Measurements from ENCODE around the gene ZNF385B.

Gene ZNF385B

DNA sequence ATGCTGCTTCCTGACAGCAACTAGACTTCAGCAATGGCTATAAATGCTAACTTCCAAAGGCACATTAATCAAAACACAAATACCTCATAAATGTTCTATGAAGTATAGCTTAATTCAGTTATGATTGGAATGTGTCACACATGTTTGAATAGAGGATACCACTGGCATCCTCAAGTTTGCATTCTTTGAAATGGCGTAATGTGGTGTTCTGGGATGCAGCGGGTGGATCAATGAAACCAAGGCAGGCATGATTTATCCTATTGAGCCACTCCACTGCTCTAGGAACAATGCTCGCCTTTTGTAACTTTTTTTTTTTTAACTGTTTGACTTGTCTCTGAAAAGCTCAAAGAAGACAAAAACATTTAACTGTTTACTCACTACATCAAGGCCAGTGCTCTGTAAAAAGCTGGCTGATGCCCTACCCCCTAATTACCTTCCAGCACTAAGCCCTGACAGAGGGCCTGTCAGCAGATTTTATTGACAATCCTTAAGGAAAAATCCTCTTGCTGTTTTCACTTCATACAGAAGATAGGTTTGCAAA is 318.0 kb downstream of the ZNF385B start:
- no peak for DNase-seq

DNA sequence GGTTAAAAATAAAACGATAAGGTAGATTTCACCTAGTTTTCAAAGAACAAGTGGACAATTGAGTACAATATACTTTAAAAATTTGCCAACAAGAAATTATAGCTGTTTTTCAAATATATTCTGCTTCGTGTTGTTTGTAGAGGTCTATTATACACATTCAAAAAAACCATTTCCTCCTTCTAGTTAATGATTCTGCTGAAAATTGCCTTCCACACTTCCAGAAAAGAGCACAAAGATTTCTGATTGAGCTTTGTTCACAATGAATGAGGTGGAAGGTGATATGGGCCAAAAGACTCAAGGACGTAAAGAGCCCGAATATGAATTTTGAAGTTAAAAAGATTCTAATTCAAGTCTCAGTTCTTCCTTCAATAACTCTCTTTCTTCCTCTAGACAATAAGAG is 319.8 kb downstream of the ZNF385B start:
- DNase-seq, result no peak

DNA sequence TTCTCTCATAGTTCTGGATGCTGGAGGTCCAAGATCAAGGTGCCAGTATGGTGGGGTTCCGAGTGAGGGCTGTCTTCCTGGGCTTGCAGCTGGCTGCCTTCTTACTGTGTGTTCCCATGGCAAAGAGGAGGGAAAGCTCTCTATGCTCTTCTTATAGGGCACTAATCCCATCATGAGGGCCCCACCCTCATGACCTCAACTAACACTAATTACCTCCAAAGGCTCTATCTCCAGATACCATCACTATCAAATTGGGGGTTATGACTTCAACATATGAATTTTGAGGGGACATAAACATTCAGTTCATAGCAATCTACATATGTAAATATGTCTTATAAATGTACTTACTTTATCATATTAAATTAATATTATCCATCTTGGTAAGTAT is 322.3 kb downstream of the ZNF385B start:
- DNase-seq, result no peak

- no peak for DNase-seq
Observed at GRCh38 chr2:179538406-179539123, 322.8 kb downstream of the ZNF385B start.

DNA sequence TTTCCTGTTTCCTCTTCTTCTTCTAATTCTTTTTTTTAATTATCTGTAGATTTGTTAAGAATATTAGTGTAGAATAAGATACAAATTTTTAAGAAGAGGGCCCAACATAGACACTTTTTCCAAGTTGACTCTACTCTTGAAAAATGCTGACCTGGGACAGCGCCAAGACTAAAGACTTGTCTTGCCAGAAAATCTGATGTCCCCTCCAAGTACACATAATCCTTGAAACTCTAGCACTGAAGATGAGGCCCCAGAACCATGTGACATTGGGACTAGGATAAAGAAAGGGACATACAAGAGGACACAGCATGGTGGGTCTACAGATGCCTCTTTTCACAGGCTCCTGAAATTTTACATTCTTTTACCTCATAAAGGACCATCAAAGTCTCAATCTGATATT is 325.2 kb downstream of the ZNF385B start:
- DNase-seq, result no peak

GRCh38 chr2:179533875-179534274 is 327.5 kb downstream of the ZNF385B start:
- DNase-seq, result no peak

DNA sequence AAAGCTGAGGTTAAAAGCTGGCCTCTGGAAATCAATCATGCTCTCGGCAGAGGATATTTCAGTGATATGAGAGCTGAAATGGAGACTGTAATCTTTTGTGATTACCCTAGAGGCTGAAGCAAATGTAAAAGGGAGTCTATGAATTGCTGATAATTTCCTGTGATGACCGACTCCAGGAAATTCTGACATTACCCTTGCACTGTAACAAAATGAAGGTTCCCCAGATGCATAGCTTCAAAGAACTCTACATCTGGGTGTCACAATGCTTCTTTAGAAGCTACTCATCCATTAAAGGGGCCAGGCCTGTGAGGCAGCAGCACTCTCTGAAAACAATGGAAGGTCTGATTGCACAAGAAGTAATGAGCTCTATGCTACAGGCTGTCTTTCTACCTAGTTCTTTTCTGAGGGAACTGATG is 328.5 kb downstream of the ZNF385B start:
- DNase-seq, result no peak

- no peak for DNase-seq
Observed at GRCh38 chr2:179528576-179529069, 332.8 kb downstream of the ZNF385B start.

DNA sequence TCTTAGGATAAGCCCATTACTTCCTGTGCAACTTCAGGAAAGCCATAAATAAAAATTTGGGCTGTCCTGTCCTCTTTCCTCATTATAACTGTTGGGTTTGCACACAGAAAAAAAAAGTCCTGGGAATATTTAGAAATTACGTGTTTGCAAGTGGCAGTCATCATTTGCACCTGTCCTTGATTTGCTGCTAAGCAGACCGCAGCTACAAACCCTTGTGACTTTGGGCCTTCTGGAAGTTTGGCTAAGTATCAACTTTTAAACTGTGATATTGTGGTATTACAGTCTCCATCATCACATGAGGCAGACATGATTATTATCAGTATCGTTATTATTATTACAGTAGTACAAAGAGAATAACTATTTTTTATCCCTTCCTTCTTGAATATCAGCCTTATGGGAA is 336.1 kb downstream of the ZNF385B start:
- DNase-seq, result no peak

GRCh38 chr2:179524809-179525339 is 336.5 kb downstream of the ZNF385B start:
- DNase-seq, result no peak

DNA sequence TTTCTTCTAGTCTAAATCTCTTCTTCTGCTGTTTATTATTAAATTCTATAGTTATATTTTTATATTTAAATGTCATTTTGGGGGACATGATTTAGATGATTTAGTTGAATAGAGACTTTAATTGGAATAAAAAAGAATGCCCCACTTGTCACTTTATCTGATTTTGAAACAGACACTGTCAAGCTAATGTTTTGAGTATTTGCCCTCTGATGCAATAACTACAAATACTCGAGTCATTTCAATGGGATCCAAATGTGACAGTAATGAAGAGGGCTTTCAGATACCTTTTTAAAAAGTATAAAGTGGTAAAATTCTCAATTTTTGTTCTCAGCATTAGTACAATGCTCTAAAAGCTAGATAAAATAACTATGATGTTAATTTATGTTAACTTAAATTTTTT is 339.5 kb downstream of the ZNF385B start:
- no peak for DNase-seq

DNA sequence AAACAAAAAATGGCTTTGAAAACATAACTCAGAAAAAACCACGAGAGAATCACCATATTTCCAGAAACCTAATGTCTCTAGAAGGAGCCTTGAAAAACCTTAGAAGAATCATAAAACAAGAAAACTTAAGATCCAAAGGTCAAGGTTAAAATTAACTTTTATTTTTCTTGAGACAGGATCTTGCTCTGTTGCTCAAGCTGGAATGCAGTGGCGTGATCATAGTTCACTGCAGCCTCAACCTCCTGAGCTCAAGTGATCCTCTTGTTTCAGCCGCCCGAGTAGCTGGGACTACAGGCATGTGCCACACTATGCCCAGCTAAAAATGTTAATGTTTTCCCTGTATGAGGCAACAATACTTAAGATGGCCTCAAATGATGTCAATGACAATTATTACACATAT is 342.6 kb downstream of the ZNF385B start:
- no peak for DNase-seq

- no peak for DNase-seq
Observed at GRCh38 chr2:179513181-179513580, 348.2 kb downstream of the ZNF385B start.

- DNase-seq, result no peak
Observed at GRCh38 chr2:179512281-179513035, 349.0 kb downstream of the ZNF385B start.

GRCh38 chr2:179511105-179511789 is 350.2 kb downstream of the ZNF385B start:
- DNase-seq, result no peak

- no peak for DNase-seq
Observed at GRCh38 chr2:179495315-179495714, 366.1 kb downstream of the ZNF385B start.

DNA sequence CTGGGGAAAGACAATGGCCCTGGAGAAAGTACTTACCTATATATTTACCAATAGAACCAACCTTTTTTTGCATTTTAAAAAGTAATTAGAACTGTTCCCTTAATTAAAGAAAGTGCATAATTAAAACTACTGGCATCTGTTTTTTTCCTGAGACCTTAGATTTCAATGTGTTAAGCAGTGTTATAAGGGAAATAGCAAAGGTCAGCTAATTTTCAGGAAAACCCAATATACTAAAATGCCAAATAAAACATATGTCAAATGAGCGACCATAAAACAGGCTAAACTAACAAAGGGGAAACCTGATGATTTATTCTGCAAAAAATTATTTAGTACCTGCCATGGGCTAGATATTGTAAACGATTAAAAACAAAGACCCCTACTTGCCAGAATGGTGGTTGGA is 372.8 kb downstream of the ZNF385B start:
- no peak for DNase-seq

DNA sequence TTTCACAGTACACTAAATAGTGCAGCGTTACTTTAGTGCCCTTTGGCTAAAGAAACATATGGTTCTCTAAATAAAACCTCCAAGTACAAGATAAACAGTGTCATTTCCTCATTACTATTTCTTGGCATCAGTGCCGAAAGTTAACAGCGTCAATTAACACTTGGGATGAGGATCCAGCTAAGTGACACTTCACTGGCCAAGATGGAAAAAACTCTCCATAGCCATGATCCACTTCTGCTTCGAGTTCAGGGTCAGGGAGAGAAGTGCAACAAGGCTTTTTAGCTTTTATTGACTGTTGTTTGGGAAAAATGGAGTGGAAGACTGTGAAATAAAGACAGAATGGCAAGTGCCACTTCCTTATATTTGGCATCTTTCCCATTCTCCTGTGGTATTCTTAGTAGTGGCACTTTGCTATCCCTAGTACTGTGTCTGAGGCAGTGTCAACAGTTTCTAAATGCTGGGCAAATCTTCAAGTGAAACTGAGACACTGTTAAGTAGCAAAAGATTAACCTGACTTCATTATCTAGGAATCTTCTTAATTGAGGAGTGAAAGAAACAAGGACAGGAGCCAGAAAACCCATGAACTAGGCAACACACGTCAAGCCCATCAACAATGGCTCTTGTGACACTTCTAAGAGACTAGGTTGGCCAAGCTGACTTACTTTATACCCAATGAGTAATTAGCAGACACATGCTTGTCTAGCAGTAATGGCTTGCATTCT is 374.2 kb downstream of the ZNF385B start:
- no peak for DNase-seq

DNA sequence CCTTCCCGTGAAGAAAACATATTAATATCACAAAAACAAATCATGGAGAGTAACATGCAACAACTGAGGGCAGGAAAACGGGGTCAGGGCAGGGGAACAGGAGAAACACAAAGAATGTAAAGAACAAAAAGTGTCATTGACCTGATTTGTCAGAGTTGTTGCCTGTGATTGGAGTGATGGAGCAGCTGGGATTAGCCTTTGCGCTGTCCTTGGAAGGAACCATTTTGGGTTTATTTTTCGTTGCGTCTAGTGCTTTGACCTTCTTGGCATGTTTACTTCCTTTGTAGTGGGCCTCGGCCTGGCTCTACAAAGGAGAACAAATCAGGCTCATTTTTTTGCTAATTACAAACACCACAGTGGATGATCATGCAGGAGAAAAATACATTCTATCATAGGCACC is 378.3 kb downstream of the ZNF385B start:
- no peak for DNase-seq

- no peak for DNase-seq
Observed at GRCh38 chr2:179479947-179480346, 381.5 kb downstream of the ZNF385B start.

DNA sequence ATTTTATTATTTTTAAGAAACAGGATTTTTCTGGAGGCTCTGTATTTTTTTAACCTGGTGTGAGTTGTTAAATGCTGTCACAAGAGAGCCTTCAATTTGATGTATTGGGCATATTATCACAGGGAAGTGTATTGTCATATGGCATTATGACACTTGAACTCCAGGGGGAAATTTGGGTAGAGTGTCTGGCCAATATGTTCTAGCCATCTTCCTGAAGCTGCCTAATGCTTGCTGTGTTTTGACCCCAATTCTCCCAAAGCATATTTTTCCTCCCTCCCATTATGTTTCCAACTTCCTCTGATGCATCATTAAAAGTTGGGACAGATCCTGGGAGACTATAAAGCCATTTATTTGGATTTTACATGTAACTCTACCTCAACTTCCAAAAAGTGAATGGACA is 382.6 kb downstream of the ZNF385B start:
- DNase-seq, result no peak

DNA sequence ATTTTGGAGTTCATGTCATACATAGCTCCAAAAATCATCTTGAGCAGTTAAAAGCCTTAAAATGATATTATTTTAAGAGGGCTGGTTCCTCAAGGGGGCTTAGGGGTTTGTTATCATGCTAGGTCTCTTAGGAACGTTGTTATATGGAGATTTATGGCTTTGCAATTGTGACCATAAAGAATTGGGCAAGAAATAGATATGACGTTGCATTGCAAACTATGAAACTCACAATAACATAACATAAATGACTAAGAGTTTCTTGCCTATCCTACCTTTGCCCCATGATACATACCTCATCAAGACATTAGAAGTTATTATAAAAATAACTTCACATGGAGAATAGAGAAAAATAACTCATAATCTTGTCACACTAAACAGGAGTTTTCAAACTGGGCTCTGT is 390.4 kb downstream of the ZNF385B start:
- no peak for DNase-seq

- no peak for DNase-seq
Observed at GRCh38 chr2:179470089-179470488, 391.3 kb downstream of the ZNF385B start.

All from stimulated activated CD4-positive, alpha-beta T cell treated with anti-CD3 and anti-CD28 coated beads, Interleukin-4, amount 100 ng/mL, for 24 hours (primary cell).